ENCODE data around the gene TMPRSS6.

GRCh38 chr22:37126882-37127281 is 17.4 kb upstream of the TMPRSS6 start:
- TF ChIP-seq TAF1 (IDR thresholded peaks at IDR 0.05; ENCODE audit: borderline replicate concordance, insufficient read depth, low read length): no peak
- no peak for TF ChIP-seq SIN3A (IDR thresholded peaks at IDR 0.05; ENCODE audit: borderline replicate concordance, insufficient read depth, low read length)
- TF ChIP-seq REST (IDR thresholded peaks at IDR 0.05; ENCODE audit: insufficient read depth in 1 of 2, low read depth in 2 of 2, low read length in 2 of 2): no peak
- TF ChIP-seq POLR2AphosphoS5 (IDR thresholded peaks at IDR 0.05; ENCODE audit: low read depth, low read length): no peak
- TF ChIP-seq FOXP2 (optimal IDR thresholded peaks at IDR 0.05; ENCODE audit: borderline replicate concordance, extremely low read depth, extremely low read length, insufficient read depth): no peak
